IMR-90 (cell line): ENCODE data around the gene ENOX1. TPM values are rescaled to one million over a fixed set of nuclear protein-coding genes. Genes with fewer than 3 reads are reported as not detected.

Experiments used
- ATAC-seq: fragments of 200-7000 bp; cut with Tn5 transposase; 2 replicates; pipeline ENCODE4 v1.9.1; 2020; ENCODE audit warnings: low read depth, mild to moderate bottlenecking, moderate library complexity
- BruUV-seq: library from RNA; stranded (reverse); fragments of 400-500 nt; replicated peaks from 2 replicates; lab custom pipeline; 2021; lab: Mats Ljungman, UMichigan
- CTCF ChIA-PET: fragments of 300-600 bp; formaldehyde crosslinking; extraction: SDS; loops from one replicate; lab custom pipeline; 2021; ENCODE audit warnings: antibody characterized with exemption; lab: Yijun Ruan, JAX
- POLR2A ChIA-PET: fragments of 300-600 bp; sonication (Branson Sonifier 250); formaldehyde crosslinking; loops from one replicate; lab custom pipeline; 2022; ENCODE audit warnings: antibody characterized with exemption; ENCODE audit not compliant: unreplicated experiment; lab: Charles Lee
- DNase-seq: peaks from one replicate; pipeline ENCODE4 v3.0.0; 2013
- H2AFZ ChIP-seq: replicated peaks from 2 replicates; pipeline ENCODE3; 2013; ENCODE audit warnings: low read length, mild to moderate bottlenecking; ENCODE audit not compliant: poor library complexity
- H2AK5ac ChIP-seq: 2 replicates; pipeline ENCODE4 v1.6.1; 2013; ENCODE audit warnings: low read depth, low read length, inconsistent platforms
- H2AK9ac ChIP-seq: replicated peaks from 2 replicates; pipeline ENCODE3; 2013; ENCODE audit warnings: mild to moderate bottlenecking, low read depth, low read length, moderate library complexity; ENCODE audit not compliant: poor library complexity
- H2BK120ac ChIP-seq: 2 replicates; pipeline ENCODE4 v1.6.1; 2013; ENCODE audit warnings: low read depth, low read length, inconsistent platforms
- H2BK15ac ChIP-seq: 3 replicates; pipeline ENCODE4 v1.6.1; 2013; ENCODE audit warnings: low read depth, low read length, inconsistent platforms
- H2BK20ac ChIP-seq: 2 replicates; pipeline ENCODE4 v1.6.1; 2013; ENCODE audit warnings: low read depth, mild to moderate bottlenecking, inconsistent platforms, low read length, moderate library complexity
- H2BK5ac ChIP-seq: 2 replicates; pipeline ENCODE4 v1.6.1; 2013; ENCODE audit warnings: mild to moderate bottlenecking, low read depth, low read length, inconsistent platforms; ENCODE audit not compliant: poor library complexity, severe bottlenecking
- H3K14ac ChIP-seq: replicated peaks from 2 replicates; pipeline ENCODE4 v1.6.1; 2013; ENCODE audit warnings: low read depth, low read length, inconsistent platforms
- H3K18ac ChIP-seq: 2 replicates; pipeline ENCODE4 v1.6.1; 2013; ENCODE audit warnings: low read depth, low read length, control low read depth
- H3K23ac ChIP-seq: 2 replicates; pipeline ENCODE4 v1.6.1; 2013; ENCODE audit warnings: low read depth, low read length, inconsistent platforms
- H3K27ac ChIP-seq: 2 replicates; pipeline ENCODE4 v1.5.1; 2013; ENCODE audit warnings: mild to moderate bottlenecking, control low read depth, low read length; ENCODE audit not compliant: insufficient read depth
- H3K27me3 ChIP-seq: 2 replicates; pipeline ENCODE4 v1.6.1; 2013; ENCODE audit warnings: low read length; ENCODE audit not compliant: control insufficient read depth, insufficient read depth
- H3K36me3 ChIP-seq: 2 replicates; pipeline ENCODE4 v1.6.1; 2013; ENCODE audit warnings: low read length, mixed read lengths; ENCODE audit not compliant: control insufficient read depth, insufficient read depth
- H3K4ac ChIP-seq: 2 replicates; pipeline ENCODE4 v1.6.1; 2013; ENCODE audit warnings: low read depth, low read length, inconsistent platforms
- H3K4me1 ChIP-seq: 2 replicates; pipeline ENCODE4 v1.6.1; 2013; ENCODE audit warnings: low read length, mixed read lengths; ENCODE audit not compliant: control insufficient read depth, insufficient read depth
- H3K4me2 ChIP-seq: 2 replicates; pipeline ENCODE4 v1.6.1; 2013; ENCODE audit warnings: low read depth, mild to moderate bottlenecking, control low read depth, low read length, moderate library complexity
- H3K4me3 ChIP-seq: 2 replicates; pipeline ENCODE4 v1.5.1; 2013; ENCODE audit warnings: low read depth, mild to moderate bottlenecking, control low read depth, low read length, moderate library complexity; ENCODE audit not compliant: insufficient read depth
- H3K56ac ChIP-seq: 2 replicates; pipeline ENCODE4 v1.6.1; 2013; ENCODE audit warnings: low read length, inconsistent platforms; ENCODE audit not compliant: insufficient read depth; ENCODE audit errors: extremely low read depth
- H3K79me1 ChIP-seq, 2 experiments: 2 replicates each; pipeline ENCODE4 v1.6.1; 2013; ENCODE audit warnings: low read length in 2 of 2, inconsistent platforms in 1 of 2, low read depth in 1 of 2
- H3K9ac ChIP-seq: 2 replicates; pipeline ENCODE4 v1.6.1; 2013; ENCODE audit warnings: low read depth, low read length, control low read depth
- H3K9me1 ChIP-seq: 2 replicates; pipeline ENCODE4 v1.6.1; 2013; ENCODE audit warnings: low read length, inconsistent platforms; ENCODE audit not compliant: insufficient read depth
- H3K9me3 ChIP-seq: 2 replicates; pipeline ENCODE4 v1.6.1; 2013; ENCODE audit warnings: low read length; ENCODE audit not compliant: control insufficient read depth, insufficient read depth
- H4K20me1 ChIP-seq: 2 replicates; pipeline ENCODE4 v1.6.1; 2013; ENCODE audit warnings: low read length, inconsistent platforms; ENCODE audit not compliant: insufficient read depth
- H4K5ac ChIP-seq: 2 replicates; pipeline ENCODE4 v1.6.1; 2013; ENCODE audit warnings: mild to moderate bottlenecking, low read depth, low read length, control low read depth
- H4K8ac ChIP-seq, 2 experiments: 2 replicates each; pipeline ENCODE4 v1.6.1; 2013; ENCODE audit warnings: low read depth in 2 of 2, low read length in 2 of 2, control low read depth in 1 of 2, inconsistent platforms in 1 of 2
- H4K91ac ChIP-seq: 2 replicates; pipeline ENCODE4 v1.6.1; 2013; ENCODE audit warnings: low read depth, low read length, inconsistent platforms; ENCODE audit not compliant: insufficient read depth
- BHLHE40 ChIP-seq: fragments of 150-350 bp; IDR thresholded peaks from 2 replicates; pipeline ENCODE4 v1.6.1; 2016; ENCODE audit warnings: mild to moderate bottlenecking, low read depth, low read length
- CEBPB ChIP-seq: IDR thresholded peaks from 2 replicates; pipeline ENCODE4 v1.6.1; 2012; ENCODE audit warnings: low read depth, low read length, improper control_type of control experiment
- CHD1 ChIP-seq: IDR thresholded peaks from 2 replicates; pipeline ENCODE4 v1.6.1; 2012; ENCODE audit warnings: low read depth, low read length, improper control_type of control experiment
- CTCF ChIP-seq: conservative IDR thresholded peaks from 2 replicates; pipeline ENCODE4 v1.5.1; 2012; ENCODE audit warnings: mild to moderate bottlenecking, low read depth, low read length, improper control_type of control experiment
- FOS ChIP-seq: fragments of 150-350 bp; IDR thresholded peaks from 2 replicates; pipeline ENCODE4 v1.6.1; 2016; ENCODE audit warnings: low read depth, low read length
- MAFK ChIP-seq: IDR thresholded peaks from 2 replicates; pipeline ENCODE4 v1.6.1; 2012; ENCODE audit warnings: low read depth, low read length, improper control_type of control experiment
- MAZ ChIP-seq: IDR thresholded peaks from 2 replicates; pipeline ENCODE4 v1.6.1; 2012; ENCODE audit warnings: low read depth, mild to moderate bottlenecking, low read length, improper control_type of control experiment, moderate library complexity, borderline replicate concordance
- MXI1 ChIP-seq: IDR thresholded peaks from 2 replicates; pipeline ENCODE4 v1.6.1; 2012; ENCODE audit warnings: low read depth, mild to moderate bottlenecking, low read length, moderate library complexity, borderline replicate concordance
- NFE2L2 ChIP-seq: fragments of 150-350 bp; IDR thresholded peaks from 2 replicates; pipeline ENCODE4 v1.6.1; 2016; ENCODE audit warnings: low read depth, mild to moderate bottlenecking, low read length
- POLR2A ChIP-seq: IDR thresholded peaks from 2 replicates; pipeline ENCODE4 v1.6.1; 2012; ENCODE audit warnings: mild to moderate bottlenecking, low read depth, low read length
- RAD21 ChIP-seq: IDR thresholded peaks from 2 replicates; pipeline ENCODE4 v1.6.1; 2012; ENCODE audit warnings: low read length, improper control_type of control experiment
- RCOR1 ChIP-seq: IDR thresholded peaks from 2 replicates; pipeline ENCODE4 v1.6.1; 2012; ENCODE audit warnings: mild to moderate bottlenecking, low read length, improper control_type of control experiment; ENCODE audit not compliant: insufficient replicate concordance
- RFX5 ChIP-seq: IDR thresholded peaks from 2 replicates; pipeline ENCODE4 v1.8.0; 2012; ENCODE audit warnings: low read depth, mild to moderate bottlenecking, low read length, moderate library complexity
- SMC3 ChIP-seq: fragments of 150-350 bp; IDR thresholded peaks from 2 replicates; pipeline ENCODE4 v1.6.1; 2016; ENCODE audit warnings: low read depth, mild to moderate bottlenecking, antibody characterized with exemption, low read length, moderate library complexity
- USF2 ChIP-seq: fragments of 150-350 bp; IDR thresholded peaks from 2 replicates; pipeline ENCODE4 v1.6.1; 2017; ENCODE audit warnings: mild to moderate bottlenecking, antibody characterized with exemption, low read length, low read depth
- WGBS, 2 experiments: methylation state at CpG; one replicate each; pipeline versions ENCODE4 v1.1.5 to v1.1.7; 2013; ENCODE audit warnings: missing lambda C conversion rate in 2 of 2; ENCODE audit not compliant: insufficient read length in 1 of 2; ENCODE audit errors: extremely low coverage in 2 of 2; 5-methylcytosine and 5-hydroxymethylcytosine counted together
- dilution Hi-C: fragments of 300-500 bp; cut with HindIII; formaldehyde crosslinking; loops from one replicate; pipeline ENCODE4 v1.14.3; 2018; ENCODE audit warnings: low sequenced_read_pairs; ENCODE audit not compliant: unreplicated experiment
- in situ Hi-C: fragments of 300-500 bp; cut with MboI; formaldehyde crosslinking; loops from 3 replicates; pipeline ENCODE4 v1.14.3; 2019; ENCODE audit warnings: low sequenced_read_pairs, inconsistent platforms, mixed read lengths
- intact Hi-C: fragments of 100-400 bp; cut with micrococcal nuclease; formaldehyde crosslinking; loops from 2 replicates; pipeline ENCODE4 v1.10.0; 2022
- polyA plus RNA-seq, 3 experiments: library from polyadenylated mRNA; depleted of rRNA; stranded (reverse); fragments of >200 nt; gene quantifications; 2 replicates each; pipeline ENCODE4 v1.2.3, GENCODE V29; 2012; ENCODE audit warnings: low replicate concordance in 1 of 3
- total RNA-seq: library from RNA; depleted of rRNA; stranded (reverse); fragments of >200 nt; gene quantifications from 2 replicates; pipeline ENCODE4 v1.2.3, GENCODE V29; 2012
- TF ChIP-seq, protein P1 (sequence below): fragments of 150-350 bp; IDR thresholded peaks from 2 replicates; pipeline ENCODE4 v1.6.1; 2016; ENCODE audit warnings: low read depth, mild to moderate bottlenecking, low read length, moderate library complexity, borderline replicate concordance

The ENOX1 gene
- total and polyA plus RNA-seq, 2 of the 4 experiments (the other 2 are of a cell fraction): 0.99 to 1.3 TPM

- H3K4me2 ChIP-seq: no peak overlapping the region
- no peak overlapping the region for H2BK120ac ChIP-seq
- peaks cover 4% of the 10 kb centered on the region; the same call in 1 of the 2 replicates for H3K27me3 ChIP-seq
- H2AK9ac ChIP-seq: no peak overlapping the region
- DNase-seq (no peak), ATAC-seq (no peak)
- H3K9ac ChIP-seq: no peak overlapping the region
- intact Hi-C loops: no loop called here
- no peak overlapping the region for H3K4me3 ChIP-seq
- no peaks in the 10 kb centered on the region for H3K9me3 ChIP-seq
- H4K20me1 ChIP-seq: no peaks in the 10 kb centered on the region
- H3K27ac ChIP-seq: no peak overlapping the region
- H4K91ac ChIP-seq: no peak overlapping the region
- no peak overlapping the region for H2BK20ac ChIP-seq
- H2BK5ac ChIP-seq: no peak overlapping the region
- H3K18ac ChIP-seq: no peak overlapping the region
- H3K4ac ChIP-seq: no peak overlapping the region
- H3K4me1 ChIP-seq: no peaks in the 10 kb centered on the region
- H3K79me1 ChIP-seq: no peaks in the 10 kb centered on the region
- ChIA-PET CTCF (no interaction called here), POLR2A (no interaction called here)
- H4K5ac ChIP-seq: no peak overlapping the region
- no peak overlapping the region for H4K8ac ChIP-seq
- H3K36me3 ChIP-seq: no peaks in the 10 kb centered on the region
- TF ChIP-seq MXI1 (no peak), FOS (no peak), RFX5 (no peak), NFE2L2 (no peak), CEBPB (no peak), CHD1 (no peak), RAD21 (no peak), MAZ (no peak), BHLHE40 (no peak), RCOR1 (no peak), USF2 (no peak), POLR2A (no peak), SMC3 (no peak), CTCF (no peak), MAFK (no peak)
- TF ChIP-seq, protein P1, sequence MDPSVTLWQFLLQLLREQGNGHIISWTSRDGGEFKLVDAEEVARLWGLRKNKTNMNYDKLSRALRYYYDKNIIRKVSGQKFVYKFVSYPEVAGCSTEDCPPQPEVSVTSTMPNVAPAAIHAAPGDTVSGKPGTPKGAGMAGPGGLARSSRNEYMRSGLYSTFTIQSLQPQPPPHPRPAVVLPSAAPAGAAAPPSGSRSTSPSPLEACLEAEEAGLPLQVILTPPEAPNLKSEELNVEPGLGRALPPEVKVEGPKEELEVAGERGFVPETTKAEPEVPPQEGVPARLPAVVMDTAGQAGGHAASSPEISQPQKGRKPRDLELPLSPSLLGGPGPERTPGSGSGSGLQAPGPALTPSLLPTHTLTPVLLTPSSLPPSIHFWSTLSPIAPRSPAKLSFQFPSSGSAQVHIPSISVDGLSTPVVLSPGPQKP: no peak
- H3K9me1 ChIP-seq: no peaks in the 10 kb centered on the region
- no CpG with 5 or more reads among the region's 2 CpGs for WGBS, 2 experiments
- no peak overlapping the region for H3K14ac ChIP-seq
- dilution Hi-C loops: no loop called here
- in situ Hi-C loops: no loop called here
- H2AK5ac ChIP-seq: no peak overlapping the region
- H3K23ac ChIP-seq: no peak overlapping the region
- H2BK15ac ChIP-seq: no peak overlapping the region
- no TSS peak for BruUV-seq
- H2AFZ ChIP-seq: no peak overlapping the region
- H3K56ac ChIP-seq: no peak overlapping the region
Observed at GRCh38 chr13:43329702-43330101, 457.1 kb downstream of the ENOX1 start.
